Measurements from ENCODE around the gene PPIP5K2.

Gene PPIP5K2

DNA sequence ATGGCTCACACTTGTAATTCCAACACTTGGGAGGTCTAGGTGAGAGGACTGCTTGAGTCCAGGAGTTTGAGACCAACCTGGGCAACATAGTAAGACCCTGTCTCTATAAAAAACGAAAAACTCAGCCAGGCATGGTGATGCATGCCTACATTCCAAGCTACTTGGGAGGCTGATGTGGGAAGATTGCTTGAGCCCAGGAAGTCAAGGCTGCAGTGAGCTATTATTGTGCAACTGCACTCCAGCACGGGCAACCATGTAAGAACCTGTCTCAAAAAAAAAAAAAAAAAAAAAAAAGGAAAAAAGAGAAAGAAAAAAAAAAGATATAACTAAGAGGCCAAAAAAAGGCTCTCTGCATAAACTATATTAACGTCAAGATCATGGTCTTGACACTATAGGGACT is 27.4 kb upstream of the PPIP5K2 start:
- no peak for DNase-seq (ENCODE audit: low read depth)
- TF ChIP-seq, protein P1, sequence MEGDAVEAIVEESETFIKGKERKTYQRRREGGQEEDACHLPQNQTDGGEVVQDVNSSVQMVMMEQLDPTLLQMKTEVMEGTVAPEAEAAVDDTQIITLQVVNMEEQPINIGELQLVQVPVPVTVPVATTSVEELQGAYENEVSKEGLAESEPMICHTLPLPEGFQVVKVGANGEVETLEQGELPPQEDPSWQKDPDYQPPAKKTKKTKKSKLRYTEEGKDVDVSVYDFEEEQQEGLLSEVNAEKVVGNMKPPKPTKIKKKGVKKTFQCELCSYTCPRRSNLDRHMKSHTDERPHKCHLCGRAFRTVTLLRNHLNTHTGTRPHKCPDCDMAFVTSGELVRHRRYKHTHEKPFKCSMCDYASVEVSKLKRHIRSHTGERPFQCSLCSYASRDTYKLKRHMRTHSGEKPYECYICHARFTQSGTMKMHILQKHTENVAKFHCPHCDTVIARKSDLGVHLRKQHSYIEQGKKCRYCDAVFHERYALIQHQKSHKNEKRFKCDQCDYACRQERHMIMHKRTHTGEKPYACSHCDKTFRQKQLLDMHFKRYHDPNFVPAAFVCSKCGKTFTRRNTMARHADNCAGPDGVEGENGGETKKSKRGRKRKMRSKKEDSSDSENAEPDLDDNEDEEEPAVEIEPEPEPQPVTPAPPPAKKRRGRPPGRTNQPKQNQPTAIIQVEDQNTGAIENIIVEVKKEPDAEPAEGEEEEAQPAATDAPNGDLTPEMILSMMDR (IDR thresholded peaks at IDR 0.05; ENCODE audit: control insufficient read depth, extremely low read depth, insufficient read depth): no peak
- no peak overlapping the region for H3K4me3 ChIP-seq (ENCODE audit: low read depth, low read length)

DNA sequence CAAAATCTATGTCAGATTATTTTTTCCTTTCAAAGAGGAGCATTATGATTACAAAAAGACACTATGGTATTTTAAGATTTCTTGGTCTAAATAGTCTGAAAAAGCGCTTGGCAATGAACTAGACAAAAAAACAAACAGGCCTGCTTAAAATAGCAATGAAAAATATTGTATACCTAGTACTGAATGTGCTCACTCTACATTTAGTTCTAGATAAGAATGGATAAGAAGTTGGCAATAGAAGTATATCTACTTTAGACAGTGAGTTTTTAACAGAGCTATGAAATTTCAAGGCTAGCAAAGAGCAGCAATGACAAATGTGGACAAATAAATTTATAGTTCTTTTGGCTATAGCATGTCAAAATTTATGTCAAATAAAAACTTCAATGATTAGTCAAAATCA is 26.4 kb upstream of the PPIP5K2 start:
- TF ChIP-seq, protein P1 (IDR thresholded peaks at IDR 0.05; ENCODE audit: control insufficient read depth, extremely low read depth, insufficient read depth): no peak
- no peak overlapping the region for H3K4me3 ChIP-seq (ENCODE audit: low read depth, low read length)
- no peak for DNase-seq (ENCODE audit: low read depth)

DNA sequence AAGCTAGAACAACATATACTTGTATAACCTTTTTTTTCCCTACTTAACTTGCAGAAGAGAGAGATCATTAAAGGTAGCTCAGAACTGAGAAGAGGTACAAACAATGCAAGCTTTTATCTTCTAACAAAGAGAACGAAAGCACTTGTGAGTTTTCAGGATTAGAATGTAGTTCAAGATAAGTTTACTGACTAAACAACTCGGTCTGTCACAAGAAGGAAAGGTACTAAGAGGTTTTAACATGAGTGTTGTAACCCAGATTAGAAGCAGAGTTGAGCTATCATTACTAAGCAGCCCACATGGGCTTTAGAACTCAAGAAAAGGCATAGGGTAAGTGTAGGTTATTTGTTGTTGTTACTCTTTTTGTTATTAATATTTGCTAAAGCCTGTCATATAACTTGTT is 25.4 kb upstream of the PPIP5K2 start:
- H3K4me3 ChIP-seq (ENCODE audit: low read depth, low read length): no peak overlapping the region
- DNase-seq (ENCODE audit: low read depth): no peak
- TF ChIP-seq, protein P1 (IDR thresholded peaks at IDR 0.05; ENCODE audit: control insufficient read depth, extremely low read depth, insufficient read depth): no peak

DNA sequence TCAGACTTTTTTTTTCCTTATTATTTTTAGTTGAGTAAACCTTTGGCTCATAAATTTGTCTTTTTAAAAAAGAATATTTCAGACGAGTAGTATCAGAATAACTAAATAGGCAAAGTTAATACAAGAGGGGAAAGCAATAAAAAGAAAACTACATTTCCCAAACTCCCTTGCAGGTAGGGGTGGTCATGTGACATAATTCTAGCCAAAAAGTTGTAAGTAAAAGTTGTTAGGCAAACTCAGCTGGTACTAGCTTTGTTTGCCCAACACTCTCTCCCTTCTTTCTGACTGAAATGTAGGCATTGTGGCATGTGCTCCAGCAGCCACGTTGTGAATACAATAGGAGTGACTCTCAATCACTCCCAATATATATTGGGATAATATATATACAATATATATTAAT is 21.1 kb upstream of the PPIP5K2 start:
- DNase-seq (ENCODE audit: low read depth): peak; percentile 26
- TF ChIP-seq, protein P1 (IDR thresholded peaks at IDR 0.05; ENCODE audit: control insufficient read depth, extremely low read depth, insufficient read depth): no peak
- no peak overlapping the region for H3K4me3 ChIP-seq (ENCODE audit: low read depth, low read length)

DNA sequence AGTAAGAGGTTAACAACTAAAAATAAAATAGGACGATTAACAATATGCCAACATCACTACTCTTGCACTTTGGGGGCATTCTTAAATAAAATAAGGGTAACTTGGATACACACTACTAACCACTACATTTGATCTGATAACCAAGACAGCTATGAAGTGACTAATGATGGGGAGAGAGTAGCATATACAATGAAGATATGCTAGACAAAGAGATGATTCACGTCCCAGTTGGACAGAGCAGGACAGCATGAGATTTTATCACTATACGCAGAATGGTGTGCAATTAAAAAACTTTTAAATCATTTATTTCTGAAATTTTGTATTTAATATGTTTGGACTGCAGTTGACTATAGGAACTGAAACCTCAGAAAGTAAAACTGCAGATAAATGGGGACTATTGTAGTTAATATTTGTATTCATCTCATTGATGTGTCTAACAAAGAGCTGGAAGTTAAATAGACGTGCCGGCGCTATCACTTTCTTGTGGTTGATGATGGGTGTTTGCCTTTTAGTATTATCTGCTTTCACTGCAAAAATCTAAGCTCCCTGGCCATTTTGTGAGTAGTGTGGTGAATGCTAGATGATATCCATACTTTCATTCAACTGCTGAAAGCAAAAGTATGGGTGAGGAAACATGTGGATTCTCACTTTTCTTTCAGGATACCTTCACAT is 18.9 kb upstream of the PPIP5K2 start:
- no peak for DNase-seq (ENCODE audit: low read depth)
- TF ChIP-seq, protein P1 (IDR thresholded peaks at IDR 0.05; ENCODE audit: control insufficient read depth, extremely low read depth, insufficient read depth): no peak

DNA sequence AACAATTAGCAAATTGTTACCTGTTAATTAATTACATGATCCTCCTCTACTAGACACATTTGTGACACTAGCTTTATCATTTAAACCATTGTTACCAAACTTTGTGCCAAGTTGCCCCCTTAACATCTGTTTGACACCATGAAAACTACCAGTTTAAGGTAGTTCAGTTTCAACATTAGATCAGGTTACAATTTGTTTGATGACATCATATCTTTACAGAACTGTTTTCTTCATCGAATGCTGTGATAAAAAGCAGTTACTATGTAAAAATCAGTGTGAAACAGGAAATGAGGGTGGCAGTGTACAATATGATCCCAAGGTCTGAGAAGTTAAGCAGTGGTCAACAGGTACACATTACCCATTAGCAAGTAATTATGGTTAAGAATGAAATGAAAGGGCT is 17.9 kb upstream of the PPIP5K2 start:
- H3K4me3 ChIP-seq (ENCODE audit: low read depth, low read length): no peak overlapping the region
- TF ChIP-seq, protein P1 (IDR thresholded peaks at IDR 0.05; ENCODE audit: control insufficient read depth, extremely low read depth, insufficient read depth): no peak
- no peak for DNase-seq (ENCODE audit: low read depth)

More for the DNA sequence above, 18.9 kb upstream of the PPIP5K2 start:
- H3K4me3 ChIP-seq (ENCODE audit: low read depth, low read length): no peak overlapping the region

DNA sequence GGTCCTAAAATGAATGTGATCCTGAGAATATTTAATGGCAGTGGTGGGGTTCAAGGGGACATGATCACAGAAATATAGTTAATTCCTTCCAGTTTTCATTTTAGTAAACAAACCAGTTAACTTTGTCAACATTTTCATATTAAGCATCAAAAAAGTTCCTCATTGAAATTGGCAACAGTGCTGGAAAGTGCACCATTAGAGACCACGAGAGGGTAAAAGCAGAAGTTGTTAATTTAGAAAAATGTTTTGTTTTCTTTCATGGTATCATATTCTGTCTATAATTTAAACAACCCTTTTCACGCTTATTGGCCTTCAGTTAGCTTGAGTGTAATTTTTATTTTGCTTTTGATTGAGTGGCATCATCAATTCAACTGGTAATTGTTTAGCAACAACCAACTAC is 12.0 kb upstream of the PPIP5K2 start:
- H3K4me3 ChIP-seq (ENCODE audit: low read depth, low read length): no peak overlapping the region
- DNase-seq (ENCODE audit: low read depth): no peak
- TF ChIP-seq, protein P1 (IDR thresholded peaks at IDR 0.05; ENCODE audit: control insufficient read depth, extremely low read depth, insufficient read depth): no peak
